H9 (cell line): Measurements from ENCODE around the gene CLECL1. TPM values are rescaled to one million over a fixed set of nuclear protein-coding genes. Genes with fewer than 3 reads are reported as not detected.
"Not testable (repeated sequence)": the region's sequence is repeated elsewhere in the genome, so short reads cannot be mapped to it uniquely, and the experiment has no call there.

Experiments
- DNase-seq: peaks from one replicate; pipeline ENCODE4 v3.0.0-alpha.2; 2017
- H2AFZ ChIP-seq: one replicate; pipeline ENCODE4 v1.6.1; 2013; ENCODE audit warnings: mild to moderate bottlenecking, low read length, control low read depth, moderate library complexity
- H2AK5ac ChIP-seq: 2 replicates; pipeline ENCODE4 v1.6.1; 2013; ENCODE audit warnings: low read length, control low read depth, mixed read lengths; ENCODE audit not compliant: insufficient read length
- H2BK120ac ChIP-seq: one replicate; pipeline ENCODE4 v1.6.1; 2013; ENCODE audit warnings: low read depth, mild to moderate bottlenecking, low read length, control low read depth, inconsistent platforms; ENCODE audit not compliant: poor library complexity, severe bottlenecking
- H2BK12ac ChIP-seq: 2 replicates; pipeline ENCODE4 v1.6.1; 2013; ENCODE audit warnings: low read length, control low read depth, mixed read lengths, low read depth; ENCODE audit not compliant: insufficient read length
- H2BK15ac ChIP-seq: 2 replicates; pipeline ENCODE4 v1.6.1; 2013; ENCODE audit warnings: low read depth, low read length, control low read depth
- H2BK20ac ChIP-seq: one replicate; pipeline ENCODE4 v1.6.1; 2013; ENCODE audit warnings: low read depth, mild to moderate bottlenecking, low read length, control low read depth, inconsistent platforms; ENCODE audit not compliant: poor library complexity, severe bottlenecking
- H2BK5ac ChIP-seq: 2 replicates; pipeline ENCODE4 v1.6.1; 2013; ENCODE audit warnings: low read length, control low read depth, mixed read lengths; ENCODE audit not compliant: insufficient read length
- H3K14ac ChIP-seq: 2 replicates; pipeline ENCODE4 v1.6.1; 2013; ENCODE audit warnings: low read length, control low read depth; ENCODE audit not compliant: insufficient read depth
- H3K18ac ChIP-seq: 2 replicates; pipeline ENCODE4 v1.6.1; 2013; ENCODE audit warnings: low read depth, mild to moderate bottlenecking, mixed read lengths, low read length, control low read depth; ENCODE audit not compliant: insufficient read length
- H3K23ac ChIP-seq: 2 replicates; pipeline ENCODE4 v1.6.1; 2013; ENCODE audit warnings: low read length, control low read depth, mixed read lengths, low read depth; ENCODE audit not compliant: insufficient read length
- H3K23me2 ChIP-seq: 2 replicates; pipeline ENCODE4 v1.6.1; 2013; ENCODE audit warnings: low read depth, mild to moderate bottlenecking, mixed read lengths, low read length, control low read depth; ENCODE audit not compliant: insufficient read length, poor library complexity, severe bottlenecking
- H3K27ac ChIP-seq: 2 replicates; pipeline ENCODE4 v1.5.1; 2013; ENCODE audit warnings: low read length, control low read depth, mixed read lengths, low read depth; ENCODE audit not compliant: insufficient read length
- H3K27me3 ChIP-seq: 2 replicates; pipeline ENCODE4 v1.6.1; 2013; ENCODE audit warnings: low read length, control low read depth, inconsistent platforms; ENCODE audit not compliant: insufficient read depth
- H3K4ac ChIP-seq: 2 replicates; pipeline ENCODE4 v1.6.1; 2013; ENCODE audit warnings: low read depth, mild to moderate bottlenecking, control low read depth, inconsistent platforms, low read length, moderate library complexity
- H3K4me1 ChIP-seq: 2 replicates; pipeline ENCODE4 v1.6.1; 2013; ENCODE audit warnings: low read length, control low read depth, inconsistent platforms; ENCODE audit not compliant: insufficient read depth
- H3K4me2 ChIP-seq: 2 replicates; pipeline ENCODE4 v1.6.1; 2013; ENCODE audit warnings: low read length, control low read depth, mixed read lengths; ENCODE audit not compliant: insufficient read length, insufficient read depth
- H3K56ac ChIP-seq: 2 replicates; pipeline ENCODE4 v1.6.1; 2013; ENCODE audit warnings: low read depth, mild to moderate bottlenecking, mixed read lengths, low read length, control low read depth; ENCODE audit not compliant: insufficient read length
- H3K79me1 ChIP-seq: 2 replicates; pipeline ENCODE4 v1.6.1; 2013; ENCODE audit warnings: low read depth, mild to moderate bottlenecking, moderate library complexity, low read length, control low read depth, inconsistent platforms; ENCODE audit not compliant: insufficient read depth, poor library complexity, severe bottlenecking
- H3K79me2 ChIP-seq: 2 replicates; pipeline ENCODE4 v1.6.1; 2013; ENCODE audit warnings: low read length, control low read depth, inconsistent platforms; ENCODE audit not compliant: insufficient read depth
- H3K9ac ChIP-seq: 2 replicates; pipeline ENCODE4 v1.6.1; 2013; ENCODE audit warnings: low read length, control low read depth, mixed read lengths; ENCODE audit not compliant: insufficient read length; ENCODE audit errors: extremely low read depth
- H3K9me3 ChIP-seq: one replicate; pipeline ENCODE4 v1.6.1; 2013; ENCODE audit warnings: low read depth, low read length, inconsistent platforms; ENCODE audit not compliant: control insufficient read depth
- H3T11ph ChIP-seq: one replicate; pipeline ENCODE4 v1.6.1; 2013; ENCODE audit warnings: mild to moderate bottlenecking, low read length, control low read depth, inconsistent platforms
- H4K20me1 ChIP-seq: one replicate; pipeline ENCODE4 v1.6.1; 2013; ENCODE audit not compliant: control insufficient read depth, insufficient read length, insufficient read depth
- H4K5ac ChIP-seq: 2 replicates; pipeline ENCODE4 v1.6.1; 2013; ENCODE audit warnings: low read depth, mild to moderate bottlenecking, mixed read lengths, low read length, control low read depth; ENCODE audit not compliant: insufficient read length
- H4K8ac ChIP-seq: replicated peaks from 2 replicates; pipeline ENCODE4 v1.6.1; 2013; ENCODE audit warnings: low read length, control low read depth, mixed read lengths, low read depth; ENCODE audit not compliant: insufficient read length
- H4K91ac ChIP-seq: 2 replicates; pipeline ENCODE4 v1.6.1; 2013; ENCODE audit warnings: low read depth, mild to moderate bottlenecking, moderate library complexity, mixed read lengths, low read length, control low read depth; ENCODE audit not compliant: insufficient read length
- H3K27ac Mint-ChIP-seq, 3 experiments: 2 replicates in 2 of 3; 3 replicates in 1 of 3; pipeline ENCODE4 v1.8.0; 2020 to 2021; ENCODE audit warnings: mixed read lengths in 3 of 3, mild to moderate bottlenecking in 1 of 3, moderate library complexity in 1 of 3
- H3K27me3 Mint-ChIP-seq: 2 replicates; pipeline ENCODE4 v1.8.0; 2021; ENCODE audit warnings: low read depth, mild to moderate bottlenecking, moderate library complexity, mixed read lengths
- H3K36me3 Mint-ChIP-seq, 3 experiments: 2 replicates in 2 of 3; 3 replicates in 1 of 3; pipeline ENCODE4 v1.8.0; 2020 to 2021; ENCODE audit warnings: low read depth in 3 of 3, mixed read lengths in 3 of 3; ENCODE audit not compliant: insufficient read depth in 1 of 3
- H3K4me1 Mint-ChIP-seq, 2 experiments: 2 replicates each; pipeline ENCODE4 v1.8.0; 2020; ENCODE audit warnings: mixed read lengths in 2 of 2
- H3K4me3 Mint-ChIP-seq, 2 experiments: 2 replicates in 1 of 2; 3 replicates in 1 of 2; pipeline ENCODE4 v1.8.0; 2020 to 2021; ENCODE audit warnings: mild to moderate bottlenecking in 2 of 2, mixed read lengths in 2 of 2, moderate library complexity in 1 of 2
- H3K9me3 Mint-ChIP-seq, 2 experiments: 2 replicates in 1 of 2; 3 replicates in 1 of 2; pipeline ENCODE4 v1.8.0; 2020; ENCODE audit warnings: mild to moderate bottlenecking in 2 of 2, mixed read lengths in 2 of 2, moderate library complexity in 1 of 2
- WGBS: extraction: QIAGEN DNeasy Blood & Tissue Kit; methylation state at CpG from one replicate; pipeline ENCODE4 v1.1.7; 2013; ENCODE audit warnings: missing lambda C conversion rate, low lambda C conversion rate, mixed read lengths; ENCODE audit not compliant: insufficient read length; ENCODE audit errors: extremely low coverage; 5-methylcytosine and 5-hydroxymethylcytosine counted together
- total RNA-seq: library from RNA; stranded (reverse); gene quantifications from 2 replicates; pipeline ENCODE4 v1.2.1, GENCODE V29; 2021

Gene CLECL1
- total RNA-seq, 1 experiment from 2014 or later = not detected

DNA sequence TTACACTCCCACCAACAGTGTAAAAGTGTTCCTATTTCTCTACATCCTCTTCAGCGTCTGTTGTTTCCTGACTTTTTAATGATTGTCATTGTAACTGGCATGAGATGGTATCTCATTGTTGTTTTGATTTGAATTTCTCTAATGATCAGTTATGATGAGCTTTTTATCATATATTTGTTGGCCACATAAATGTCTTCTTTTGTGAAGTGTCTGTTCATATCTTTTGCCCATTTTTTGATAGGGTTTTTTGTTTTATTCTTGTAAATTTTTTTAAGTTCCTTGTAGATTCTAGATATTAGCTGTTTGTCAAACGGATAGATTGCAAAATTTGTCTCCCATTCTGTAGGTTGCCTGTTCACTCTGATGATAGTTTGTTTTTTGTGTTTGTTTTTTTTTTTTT, 49.9 kb downstream of the CLECL1 start:
- not testable (repeated sequence) for H3T11ph ChIP-seq, H3K4me1 Mint-ChIP-seq, H3K27ac Mint-ChIP-seq, H3K56ac ChIP-seq, H3K23ac ChIP-seq, H3K18ac ChIP-seq, H3K27me3 ChIP-seq, H2BK15ac ChIP-seq, H3K9ac ChIP-seq, H4K20me1 ChIP-seq, H2BK120ac ChIP-seq, H3K9me3 ChIP-seq, H4K91ac ChIP-seq, H3K23me2 ChIP-seq, H2BK5ac ChIP-seq, H3K27ac ChIP-seq, H3K4me1 ChIP-seq, H3K4ac ChIP-seq, H3K79me1 ChIP-seq, H4K8ac ChIP-seq, H3K79me2 ChIP-seq, H2AK5ac ChIP-seq, H3K4me2 ChIP-seq, H4K5ac ChIP-seq, H3K27me3 Mint-ChIP-seq, H3K4me3 Mint-ChIP-seq, DNase-seq, H2BK20ac ChIP-seq, H3K14ac ChIP-seq, H2BK12ac ChIP-seq, H2AFZ ChIP-seq
- Mint-ChIP-seq H3K9me3 (peaks cover 12 to 13% of the 10 kb centered on the region in 2 experiments), H3K36me3 (peaks cover 14 to 34% (median 21%) of the 10 kb centered on the region in 3 experiments)
- no CpG with 5 or more reads among the region's 2 CpGs for WGBS

DNA sequence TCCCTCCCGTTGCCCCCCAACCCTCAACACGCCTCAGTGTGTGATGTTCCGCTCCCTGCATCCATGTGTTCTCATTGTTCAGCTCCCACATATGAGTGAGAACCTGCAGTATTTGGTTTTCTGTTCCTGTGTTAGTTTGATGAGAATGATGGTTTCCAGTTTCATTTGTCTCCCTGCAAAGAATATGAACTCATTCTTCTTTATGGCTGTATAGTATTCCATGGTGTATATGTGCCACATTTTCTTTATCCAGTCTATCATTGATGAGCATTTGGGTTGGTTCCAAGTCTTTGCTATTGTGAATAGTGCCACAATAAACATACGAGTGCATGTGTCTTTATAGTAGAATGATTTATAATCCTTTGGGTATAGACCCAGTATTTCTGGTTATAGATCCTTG, 50.4 kb downstream of the CLECL1 start:
- not testable (repeated sequence) for H3K4me1 Mint-ChIP-seq, H3K56ac ChIP-seq, H2BK120ac ChIP-seq, H3K4me2 ChIP-seq, H3T11ph ChIP-seq, H3K27me3 ChIP-seq, H2BK5ac ChIP-seq, H3K4me3 Mint-ChIP-seq, H4K91ac ChIP-seq, H2BK12ac ChIP-seq, H3K27me3 Mint-ChIP-seq, H3K79me2 ChIP-seq, H3K79me1 ChIP-seq, H4K8ac ChIP-seq, H3K14ac ChIP-seq, H3K27ac ChIP-seq, H3K9ac ChIP-seq, DNase-seq, H3K4ac ChIP-seq, H2AK5ac ChIP-seq, H2AFZ ChIP-seq, H3K18ac ChIP-seq, H2BK20ac ChIP-seq, H3K23me2 ChIP-seq, H3K9me3 ChIP-seq, H3K4me1 ChIP-seq, H3K23ac ChIP-seq, H4K20me1 ChIP-seq, H2BK15ac ChIP-seq, H4K5ac ChIP-seq, H3K27ac Mint-ChIP-seq
- H3K9me3 Mint-ChIP-seq = peaks cover 12 to 13% of the 10 kb centered on the region in 2 experiments
- H3K36me3 Mint-ChIP-seq = peaks cover 14 to 34% (median 21%) of the 10 kb centered on the region in 3 experiments
- no CpG with 5 or more reads among the region's 4 CpGs for WGBS
